AG09319 (cell line): ENCODE data around the gene EID1.
A peak's percentile ranks its signal among the peaks of the same experiment; 100 is the strongest.
"Not testable (repeated sequence)": the region's sequence is repeated elsewhere in the genome, so short reads cannot be mapped to it uniquely, and the experiment has no call there.

Experiments
- DNase-seq: peaks from one replicate; pipeline ENCODE4 v3.0.0-alpha.2; 2010; ENCODE audit warnings: low read depth; ENCODE audit errors: extremely low read depth
- TF ChIP-seq, protein P1 (sequence below): IDR thresholded peaks from 2 replicates; pipeline ENCODE4 v1.5.1; 2011; ENCODE audit warnings: low read depth, mild to moderate bottlenecking, inconsistent platforms, low read length, moderate library complexity

Gene EID1

DNA sequence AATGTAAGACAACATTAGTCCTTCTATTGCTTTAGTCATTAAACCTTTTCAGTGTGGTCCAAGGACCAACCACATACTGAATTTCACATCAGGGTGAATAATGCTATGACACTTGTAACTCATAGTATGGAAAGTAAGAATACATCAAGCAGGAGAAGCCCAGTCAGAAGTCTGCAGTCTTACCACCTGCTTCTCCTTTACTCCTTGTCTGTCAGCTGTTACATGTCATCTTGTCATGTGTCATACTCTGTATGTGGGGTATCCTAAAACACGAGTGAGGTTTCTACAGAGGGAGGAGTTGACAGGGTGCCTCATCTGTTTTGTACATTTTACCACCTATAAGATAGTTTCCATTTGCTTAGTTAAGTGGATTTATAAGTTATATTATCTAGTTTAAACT, 32.8 kb upstream of the EID1 start:
- TF ChIP-seq, protein P1, sequence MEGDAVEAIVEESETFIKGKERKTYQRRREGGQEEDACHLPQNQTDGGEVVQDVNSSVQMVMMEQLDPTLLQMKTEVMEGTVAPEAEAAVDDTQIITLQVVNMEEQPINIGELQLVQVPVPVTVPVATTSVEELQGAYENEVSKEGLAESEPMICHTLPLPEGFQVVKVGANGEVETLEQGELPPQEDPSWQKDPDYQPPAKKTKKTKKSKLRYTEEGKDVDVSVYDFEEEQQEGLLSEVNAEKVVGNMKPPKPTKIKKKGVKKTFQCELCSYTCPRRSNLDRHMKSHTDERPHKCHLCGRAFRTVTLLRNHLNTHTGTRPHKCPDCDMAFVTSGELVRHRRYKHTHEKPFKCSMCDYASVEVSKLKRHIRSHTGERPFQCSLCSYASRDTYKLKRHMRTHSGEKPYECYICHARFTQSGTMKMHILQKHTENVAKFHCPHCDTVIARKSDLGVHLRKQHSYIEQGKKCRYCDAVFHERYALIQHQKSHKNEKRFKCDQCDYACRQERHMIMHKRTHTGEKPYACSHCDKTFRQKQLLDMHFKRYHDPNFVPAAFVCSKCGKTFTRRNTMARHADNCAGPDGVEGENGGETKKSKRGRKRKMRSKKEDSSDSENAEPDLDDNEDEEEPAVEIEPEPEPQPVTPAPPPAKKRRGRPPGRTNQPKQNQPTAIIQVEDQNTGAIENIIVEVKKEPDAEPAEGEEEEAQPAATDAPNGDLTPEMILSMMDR, result no peak
- DNase-seq, result no peak

DNA sequence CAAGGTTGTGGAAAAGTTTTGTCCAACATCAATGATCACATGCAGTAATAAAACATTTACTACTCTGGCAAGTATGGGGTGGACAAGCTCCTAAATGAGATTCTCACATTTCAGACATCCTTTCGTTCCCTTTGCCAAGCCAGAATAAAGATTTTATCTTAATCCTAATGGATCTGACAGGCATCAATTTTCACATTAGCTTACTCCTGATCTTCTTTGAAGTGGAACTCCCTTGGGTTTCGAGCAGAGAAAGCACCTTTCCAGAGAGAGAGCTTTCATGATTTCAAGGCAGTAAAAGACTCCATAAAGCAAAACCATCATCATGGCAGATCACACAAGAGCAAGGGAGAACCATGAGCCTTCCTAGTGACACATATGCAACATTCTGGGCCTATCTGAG, 27.3 kb upstream of the EID1 start:
- TF ChIP-seq, protein P1, result no peak
- no peak for DNase-seq

DNA sequence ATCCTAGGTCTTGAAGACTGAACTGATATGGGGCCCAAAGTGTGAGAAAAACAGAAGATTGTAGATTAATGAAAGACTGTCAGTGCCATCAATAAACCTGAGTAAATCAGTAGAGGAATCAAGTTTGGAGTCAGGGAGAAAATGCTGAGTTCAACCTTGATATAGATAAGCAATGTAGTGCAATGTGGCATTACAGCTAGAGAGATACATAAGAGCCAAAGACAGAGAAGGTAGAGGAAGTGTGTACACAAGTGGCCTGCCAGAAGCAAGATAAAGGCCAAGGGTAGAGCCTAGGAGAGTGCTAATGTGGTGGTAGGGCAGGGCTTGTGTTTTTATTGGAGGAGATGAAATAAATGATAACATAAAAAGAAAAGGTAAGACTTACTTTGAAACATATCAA, 26.0 kb upstream of the EID1 start:
- TF ChIP-seq, protein P1, result no peak
- DNase-seq, result no peak

DNA sequence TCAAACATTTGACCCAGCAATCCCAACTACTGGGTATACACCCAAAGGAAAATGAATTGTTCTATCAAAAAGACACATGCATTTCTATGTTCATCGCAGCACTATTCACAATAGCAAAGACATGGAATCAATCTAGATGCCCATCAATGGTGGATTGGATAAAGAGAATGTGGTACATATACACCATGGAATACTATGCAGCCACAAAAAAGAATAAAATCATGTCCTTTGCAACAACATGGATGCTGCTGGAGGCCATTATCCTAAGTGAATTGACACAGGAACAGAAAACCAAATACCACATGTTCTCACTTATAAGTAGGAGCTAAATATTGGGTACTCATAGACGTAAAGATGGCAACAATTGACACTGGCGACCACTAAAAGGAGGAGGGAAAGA, 23.5 kb upstream of the EID1 start:
- not testable (repeated sequence) for DNase-seq

DNA sequence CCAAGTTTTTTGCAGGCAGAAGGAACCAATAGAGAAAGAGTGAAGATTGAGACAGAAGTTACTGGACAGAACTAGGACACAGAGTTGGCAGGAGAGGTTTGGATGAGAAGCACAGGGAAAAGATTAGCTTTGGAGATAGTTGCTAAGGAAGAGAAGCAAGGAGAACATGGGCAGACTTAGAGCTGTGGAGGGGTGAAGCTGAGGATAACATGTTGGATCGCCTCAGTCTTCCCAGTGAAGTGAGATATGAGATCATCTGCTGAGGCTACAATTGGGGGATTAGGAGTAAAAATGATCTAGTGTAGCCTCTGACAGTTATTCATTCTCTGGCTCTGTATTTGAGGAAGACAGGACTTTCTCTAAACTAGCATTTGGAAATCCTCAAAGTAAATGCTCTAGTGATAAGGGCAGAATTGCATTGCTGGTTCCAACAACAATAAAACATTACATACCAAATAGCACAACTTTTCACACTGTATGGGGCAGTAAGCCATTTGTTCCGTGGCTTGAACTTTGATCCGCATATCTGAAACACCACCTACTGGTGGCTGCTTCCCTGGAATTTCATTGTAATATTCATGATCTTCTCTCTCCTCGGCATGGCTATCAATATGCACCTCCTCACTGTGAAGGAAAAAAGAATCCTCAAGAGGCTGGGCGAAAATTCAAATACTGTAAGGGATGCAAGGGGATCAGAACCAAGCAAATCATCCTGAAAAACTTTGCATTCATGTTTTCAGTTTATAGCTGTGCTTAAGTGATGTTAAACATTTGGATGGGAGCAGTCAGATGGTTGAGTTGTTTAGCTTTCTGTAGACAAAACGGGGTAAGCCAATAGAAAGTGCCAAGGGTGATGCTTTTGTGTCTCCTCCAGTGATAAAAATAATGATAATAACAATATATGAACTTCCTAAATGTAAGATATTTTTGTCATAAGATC, 22.2 kb upstream of the EID1 start:
- TF ChIP-seq, protein P1, result peak; percentile 55
- no peak for DNase-seq

DNA sequence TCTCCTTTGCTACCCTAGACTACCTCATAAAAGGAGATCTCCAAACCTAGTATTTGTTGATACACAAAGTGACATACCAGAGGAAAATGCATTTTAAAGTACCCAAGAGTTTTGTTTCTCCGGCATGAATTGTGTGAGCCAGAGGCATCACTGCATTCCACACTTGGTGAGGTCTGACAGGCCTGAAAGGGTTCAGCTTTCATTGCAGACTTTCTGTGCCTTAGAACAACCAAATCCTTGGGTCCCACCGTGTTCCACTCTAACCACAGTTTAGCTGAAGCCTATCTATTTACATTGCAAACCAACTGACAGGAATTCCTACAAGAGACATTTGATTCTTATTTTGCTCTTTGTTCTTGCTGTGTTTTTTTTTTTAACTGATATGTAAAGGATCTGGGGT, 21.0 kb upstream of the EID1 start:
- TF ChIP-seq, protein P1, result no peak
- no peak for DNase-seq

DNA sequence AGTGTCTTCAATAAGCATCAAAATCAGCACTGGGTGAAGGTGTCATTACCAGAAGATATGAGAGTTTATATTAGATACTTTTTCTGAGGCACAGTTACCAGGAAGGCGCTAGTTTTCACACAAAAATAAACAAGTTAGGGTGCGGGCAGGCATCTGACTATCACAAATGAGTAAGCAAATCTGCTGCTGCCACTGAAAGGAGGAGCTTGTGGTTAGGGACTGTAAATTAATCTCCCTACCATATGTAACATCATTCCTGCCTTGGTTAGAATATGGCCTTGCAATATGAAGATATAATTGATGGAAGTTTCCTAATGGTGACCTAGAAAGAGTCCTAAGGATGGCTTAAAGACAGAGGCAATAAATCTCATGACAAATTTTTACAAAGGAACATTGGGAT, 19.5 kb upstream of the EID1 start:
- TF ChIP-seq, protein P1, result no peak
- no peak for DNase-seq

DNA sequence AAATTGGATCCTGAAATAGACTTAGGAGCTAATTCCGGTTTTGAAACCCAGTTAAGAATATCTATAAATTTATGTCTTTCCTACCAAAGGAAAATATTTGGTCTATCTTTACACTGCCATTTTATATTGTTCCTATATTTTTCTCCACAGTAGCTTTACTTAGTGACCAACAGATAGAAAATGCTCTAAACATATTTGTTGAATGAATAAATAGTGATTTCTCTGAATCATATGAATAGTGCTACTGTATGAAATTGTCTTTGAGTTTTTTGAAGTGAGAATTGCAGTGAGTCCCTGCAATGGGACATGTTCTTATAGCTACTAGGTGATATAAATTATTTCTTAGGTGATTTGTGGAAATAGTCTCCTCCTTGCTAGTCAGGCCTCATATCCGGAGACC, 18.5 kb upstream of the EID1 start:
- DNase-seq, result no peak
- TF ChIP-seq, protein P1, result no peak
